Thoracic aorta (tissue), 2 donors: ENCODE data around the gene IHH. TPM values are rescaled to one million over a fixed set of nuclear protein-coding genes. Genes with fewer than 3 reads are reported as not detected.

Experiments
- ATAC-seq: fragments of 150-250 bp; one replicate; pipeline ENCODE4 v1.8.0; 2017; ENCODE audit warnings: low read depth; ENCODE audit not compliant: insufficient number of reproducible peaks, low FRiP score
- DNase-seq: peaks from one replicate; pipeline ENCODE4 v3.0.0-alpha.2; 2020; ENCODE audit warnings: low spot score
- H3K27ac ChIP-seq, 2 donors: fragments of 200-600 bp; sonication (generic); 1 replicate in 1 of 2; 2 replicates in 1 of 2; pipeline ENCODE4 v1.5.1; 2016; ENCODE audit warnings: mild to moderate bottlenecking in 2 of 2, moderate library complexity in 2 of 2
- H3K27me3 ChIP-seq: fragments of 200-600 bp; sonication (generic); replicated peaks from 2 replicates; pipeline ENCODE4 v1.6.0; 2016; ENCODE audit warnings: mild to moderate bottlenecking; ENCODE audit not compliant: insufficient read depth
- H3K36me3 ChIP-seq: fragments of 200-600 bp; sonication (generic); one replicate; pipeline ENCODE4 v1.5.1; 2016
- H3K4me1 ChIP-seq, 2 donors: fragments of 200-600 bp; sonication (generic); 1 replicate in 1 of 2; 2 replicates in 1 of 2; pipeline versions ENCODE4 v1.5.1 to v1.6.0; 2016; ENCODE audit warnings: low read depth in 2 of 2, mild to moderate bottlenecking in 1 of 2; ENCODE audit not compliant: control insufficient read depth in 1 of 2
- H3K4me3 ChIP-seq: fragments of 200-600 bp; sonication (generic); 2 replicates; pipeline ENCODE4 v1.5.1; 2016; ENCODE audit warnings: mild to moderate bottlenecking
- H3K9me3 ChIP-seq: fragments of 200-600 bp; sonication (generic); 2 replicates; pipeline ENCODE4 v1.5.1; 2016
- CTCF ChIP-seq: fragments of 200-600 bp; sonication (generic); IDR thresholded peaks from one replicate; pipeline ENCODE4 v1.5.1; 2019; ENCODE audit warnings: antibody characterized with exemption
- total RNA-seq, 2 donors: library from RNA; depleted of rRNA; stranded (reverse); fragments of >200 nt; gene quantifications; one replicate each; pipeline versions ENCODE4 v1.1.0 to v1.2.3, GENCODE V29; 2016

The IHH gene
- total RNA-seq, 2 donors from 2014 or later: 1.6 TPM; not detected in 1

- Histone ChIP-seq H3K36me3 (peaks cover 25% of the 10 kb centered on the region), H3K27me3 (no peaks in the 10 kb centered on the region), H3K4me3 (no peak overlapping the region), H3K9me3 (no peaks in the 10 kb centered on the region), H3K27ac (no peak overlapping the region), H3K4me1 (no peaks in the 10 kb centered on the region)
- no peak for TF ChIP-seq CTCF
- ATAC-seq: no peak
- DNase-seq: no peak
Observed at GRCh38 chr2:219078126-219078525, 17.4 kb upstream of the IHH start.

- Histone ChIP-seq H3K9me3 (no peaks in the 10 kb centered on the region), H3K4me1 (no peaks in the 10 kb centered on the region), H3K36me3 (peaks cover 25% of the 10 kb centered on the region), H3K27me3 (no peaks in the 10 kb centered on the region), H3K27ac (no peak overlapping the region), H3K4me3 (no peak overlapping the region)
- no peak for TF ChIP-seq CTCF
- no peak for ATAC-seq
- DNase-seq: no peak
Observed at GRCh38 chr2:219076253-219076652, 15.5 kb upstream of the IHH start.

GRCh38 chr2:219073413-219074129 lies 12.8 kb upstream of the IHH start:
- peak; percentile 13 for TF ChIP-seq CTCF
- Histone ChIP-seq H3K4me1 (no peaks in the 10 kb centered on the region), H3K36me3 (peaks cover 25% of the 10 kb centered on the region), H3K4me3 (no peak overlapping the region), H3K27me3 (no peaks in the 10 kb centered on the region), H3K27ac (no peak overlapping the region), H3K9me3 (no peaks in the 10 kb centered on the region)
- ATAC-seq (no peak), DNase-seq (no peak)

GRCh38 chr2:219072741-219073250 lies 12.1 kb upstream of the IHH start:
- Histone ChIP-seq H3K27me3 (no peaks in the 10 kb centered on the region), H3K9me3 (no peaks in the 10 kb centered on the region), H3K4me1 (no peaks in the 10 kb centered on the region), H3K36me3 (peaks cover 25% of the 10 kb centered on the region), H3K27ac (no peak overlapping the region), H3K4me3 (no peak overlapping the region)
- no peak for ATAC-seq
- no peak for TF ChIP-seq CTCF
- DNase-seq: no peak

- H3K27me3 ChIP-seq: no peaks in the 10 kb centered on the region
- H3K4me3 ChIP-seq: no peak overlapping the region
- ATAC-seq (no peak), DNase-seq (no peak)
- TF ChIP-seq CTCF: no peak
- no peak overlapping the region for H3K27ac ChIP-seq
- H3K36me3 ChIP-seq: peaks cover 16% of the 10 kb centered on the region
- H3K4me1 ChIP-seq: no peaks in the 10 kb centered on the region
- no peaks in the 10 kb centered on the region for H3K9me3 ChIP-seq
Observed at GRCh38 chr2:219071131-219071816, 10.6 kb upstream of the IHH start.
